Peyer's patch (tissue), 4 donors: Measurements from ENCODE around the gene C17orf78. TPM values are rescaled to one million over a fixed set of nuclear protein-coding genes. Genes with fewer than 3 reads are reported as not detected.
"Not testable (repeated sequence)": the region's sequence is repeated elsewhere in the genome, so short reads cannot be mapped to it uniquely, and the experiment has no call there.

Source experiments
- DNase-seq, 3 donors: peaks; one replicate each; pipeline ENCODE4 v3.0.0-alpha.2; 2017 to 2019
- H3K27ac ChIP-seq, 4 donors: fragments of 200-600 bp; sonication (generic); one replicate each; pipeline ENCODE4 v1.5.1; 2016 to 2019
- H3K27me3 ChIP-seq, 2 donors: fragments of 200-600 bp; sonication (generic); one replicate each; pipeline ENCODE4 v1.5.1; 2019
- H3K36me3 ChIP-seq, 3 donors: fragments of 200-600 bp; sonication (generic); one replicate each; pipeline ENCODE4 v1.5.1; 2016 to 2019
- H3K4me1 ChIP-seq, 4 donors: fragments of 200-600 bp; sonication (generic); one replicate each; pipeline ENCODE4 v1.5.1; 2016 to 2019
- H3K4me3 ChIP-seq, 4 donors: fragments of 200-600 bp; sonication (generic); 1 replicate in 3 of 4; 2 replicates in 1 of 4; pipeline ENCODE4 v1.5.1; 2016 to 2019; ENCODE audit warnings: mild to moderate bottlenecking in 1 of 4
- H3K9me3 ChIP-seq, 4 donors: fragments of 200-600 bp; sonication (generic); one replicate each; pipeline ENCODE4 v1.5.1; 2016 to 2019; ENCODE audit warnings: mild to moderate bottlenecking in 1 of 4
- CTCF ChIP-seq, 6 experiments: fragments of 450-650 bp in 4 of 6; fragments of 200-600 bp in 2 of 6; sonication (generic) in 1 of 6; IDR thresholded peaks; one replicate each; pipeline ENCODE4 v1.5.1; 2017 to 2019; ENCODE audit warnings: antibody characterized with exemption in 6 of 6, mild to moderate bottlenecking in 3 of 6, moderate library complexity in 1 of 6
- POLR2A ChIP-seq, 2 donors: fragments of 450-650 bp; IDR thresholded peaks; one replicate each; pipeline ENCODE4 v1.5.1; 2017; ENCODE audit warnings: antibody characterized with exemption in 2 of 2, mild to moderate bottlenecking in 2 of 2, moderate library complexity in 2 of 2
- total RNA-seq, 4 donors: library from RNA; depleted of rRNA; stranded (reverse); fragments of >200 nt; gene quantifications; one replicate each; pipeline ENCODE4 v1.1.0, GENCODE V29; 2016

C17orf78 gene
- total RNA-seq, 4 donors from 2014 or later = 5.0 to 105 (median 73.9) TPM

DNA sequence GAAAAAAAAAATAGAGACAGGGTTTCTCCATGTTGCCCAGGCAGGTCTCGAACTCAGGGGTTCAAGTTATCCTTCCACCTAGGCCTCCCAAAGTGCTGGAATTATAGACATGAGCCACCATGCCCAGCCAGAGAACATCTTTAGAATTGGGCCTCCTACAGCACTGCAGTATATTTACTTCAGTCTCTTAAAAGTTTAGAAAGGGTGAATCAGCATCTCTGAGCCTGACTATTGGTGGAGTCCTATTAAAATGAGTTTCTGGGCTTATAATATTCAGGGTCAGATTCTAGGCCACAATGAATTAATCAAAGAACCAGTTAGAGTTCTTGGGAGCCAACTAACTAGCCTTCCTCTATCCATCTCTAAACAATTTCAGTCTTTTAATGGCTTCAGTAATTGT is 53.7 kb downstream of the C17orf78 start:
- peaks cover 0 to 60% (median 0%) of the 10 kb centered on the region in 3 donors for H3K36me3 ChIP-seq
- no peaks in the 10 kb centered on the region for H3K27me3 ChIP-seq
- H3K27ac ChIP-seq = no peak overlapping the region
- no peak for TF ChIP-seq POLR2A (IDR thresholded peaks at IDR 0.05)
- no peak for TF ChIP-seq CTCF (IDR thresholded peaks at IDR 0.05)
- no peak for DNase-seq
- peaks cover 0 to 4% (median 0%) of the 10 kb centered on the region in 4 donors for H3K4me1 ChIP-seq
- H3K9me3 ChIP-seq = no peaks in the 10 kb centered on the region
- no peak overlapping the region for H3K4me3 ChIP-seq

DNA sequence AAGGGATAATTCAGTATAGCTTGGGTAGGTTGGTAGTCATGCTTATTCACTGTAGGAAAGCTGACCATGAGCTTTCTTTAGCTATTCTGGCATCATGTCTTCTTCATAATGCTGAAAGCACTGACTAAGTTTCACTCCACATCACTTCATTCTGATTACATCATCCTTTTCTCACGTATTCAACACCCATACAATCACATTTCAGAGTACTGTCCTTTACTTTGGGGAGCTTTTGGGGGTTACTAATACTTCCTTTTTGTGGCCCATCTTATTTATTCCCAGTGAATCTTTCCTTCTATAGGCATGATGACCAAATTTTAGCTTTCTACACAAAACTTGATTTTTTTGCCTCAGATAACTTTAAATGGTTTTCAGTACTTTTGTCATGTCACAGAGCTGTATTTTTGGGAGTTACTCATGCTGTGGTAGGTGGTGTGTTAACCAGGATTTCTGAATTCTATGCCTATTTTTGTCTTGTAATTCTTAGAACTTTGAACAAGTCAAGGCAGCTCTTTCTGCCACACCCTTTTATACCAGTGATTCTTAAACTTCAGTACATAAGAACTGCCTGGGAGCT is 54.4 kb downstream of the C17orf78 start:
- H3K9me3 ChIP-seq = no peaks in the 10 kb centered on the region
- H3K4me1 ChIP-seq = peaks cover 0 to 4% (median 0%) of the 10 kb centered on the region in 4 donors
- DNase-seq = no peak
- H3K27ac ChIP-seq = no peak overlapping the region
- H3K4me3 ChIP-seq = no peak overlapping the region
- H3K36me3 ChIP-seq = peaks cover 0 to 59% (median 0%) of the 10 kb centered on the region in 3 donors
- no peak for TF ChIP-seq CTCF (IDR thresholded peaks at IDR 0.05)
- TF ChIP-seq POLR2A (IDR thresholded peaks at IDR 0.05) = no peak
- no peaks in the 10 kb centered on the region for H3K27me3 ChIP-seq

DNA sequence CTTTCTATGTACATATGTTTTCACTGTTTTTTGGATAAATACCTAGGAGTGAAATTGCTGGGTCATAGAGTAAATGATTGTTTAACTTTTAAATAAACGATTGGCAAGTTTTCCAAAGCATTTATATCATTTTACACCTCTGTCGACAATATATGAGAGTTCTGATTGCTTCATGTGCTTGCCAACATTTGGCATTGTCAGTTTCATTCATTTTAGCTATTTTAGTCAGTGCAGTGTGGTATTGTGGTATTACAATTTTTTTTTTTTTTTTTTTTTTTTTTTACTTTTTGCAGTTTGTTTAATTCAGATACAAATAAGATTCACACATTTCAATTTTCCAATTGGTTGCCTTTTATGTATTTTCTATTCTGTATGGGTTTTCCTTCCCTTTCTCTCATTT is 56.9 kb downstream of the C17orf78 start:
- Histone ChIP-seq H3K27me3 (no peaks in the 10 kb centered on the region), H3K4me1 (peaks cover 0 to 4% (median 0%) of the 10 kb centered on the region in 4 donors), H3K9me3 (no peaks in the 10 kb centered on the region), H3K4me3 (no peak overlapping the region), H3K36me3 (peaks cover 0 to 46% (median 0%) of the 10 kb centered on the region in 3 donors), H3K27ac (no peak overlapping the region)
- TF ChIP-seq POLR2A (IDR thresholded peaks at IDR 0.05) (no peak), CTCF (IDR thresholded peaks at IDR 0.05) (no peak)
- DNase-seq = no peak

- Histone ChIP-seq H3K36me3 (peaks cover 0 to 70% (median 0%) of the 10 kb centered on the region in 3 donors), H3K4me1 (no peaks in the 10 kb centered on the region), H3K4me3 (no peak overlapping the region), H3K27me3 (no peaks in the 10 kb centered on the region), H3K27ac (no peak overlapping the region), H3K9me3 (no peaks in the 10 kb centered on the region)
- DNase-seq = no peak
- TF ChIP-seq POLR2A (IDR thresholded peaks at IDR 0.05) (no peak), CTCF (IDR thresholded peaks at IDR 0.05) (no peak)
These were observed 62.4 kb downstream of the C17orf78 start for GRCh38 chr17:37438141-37438540.

DNA sequence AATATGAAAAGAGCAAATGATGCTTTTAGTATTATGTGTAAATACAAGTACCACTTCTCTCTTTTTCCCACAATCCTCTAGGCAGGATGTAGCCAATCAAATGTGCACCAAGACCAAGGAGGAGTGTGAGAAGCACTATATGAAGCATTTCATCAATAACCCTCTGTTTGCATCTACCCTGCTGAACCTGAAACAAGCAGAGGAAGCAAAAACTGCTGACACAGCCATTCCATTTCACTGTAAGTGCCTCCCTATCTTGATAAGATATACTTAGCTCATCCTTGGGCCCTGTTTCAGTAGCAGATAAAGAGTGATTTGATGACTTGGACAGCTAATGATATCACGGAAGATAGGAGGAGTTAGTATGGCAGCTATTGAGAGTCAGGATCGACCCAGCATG is 64.6 kb downstream of the C17orf78 start:
- no peak overlapping the region for H3K27ac ChIP-seq
- no peaks in the 10 kb centered on the region for H3K4me1 ChIP-seq
- no peaks in the 10 kb centered on the region for H3K27me3 ChIP-seq
- no peak for DNase-seq
- TF ChIP-seq POLR2A (IDR thresholded peaks at IDR 0.05) = no peak
- no peak for TF ChIP-seq CTCF (IDR thresholded peaks at IDR 0.05)
- H3K36me3 ChIP-seq = peaks cover 0 to 76% (median 0%) of the 10 kb centered on the region in 3 donors
- H3K4me3 ChIP-seq = no peak overlapping the region
- no peaks in the 10 kb centered on the region for H3K9me3 ChIP-seq

DNA sequence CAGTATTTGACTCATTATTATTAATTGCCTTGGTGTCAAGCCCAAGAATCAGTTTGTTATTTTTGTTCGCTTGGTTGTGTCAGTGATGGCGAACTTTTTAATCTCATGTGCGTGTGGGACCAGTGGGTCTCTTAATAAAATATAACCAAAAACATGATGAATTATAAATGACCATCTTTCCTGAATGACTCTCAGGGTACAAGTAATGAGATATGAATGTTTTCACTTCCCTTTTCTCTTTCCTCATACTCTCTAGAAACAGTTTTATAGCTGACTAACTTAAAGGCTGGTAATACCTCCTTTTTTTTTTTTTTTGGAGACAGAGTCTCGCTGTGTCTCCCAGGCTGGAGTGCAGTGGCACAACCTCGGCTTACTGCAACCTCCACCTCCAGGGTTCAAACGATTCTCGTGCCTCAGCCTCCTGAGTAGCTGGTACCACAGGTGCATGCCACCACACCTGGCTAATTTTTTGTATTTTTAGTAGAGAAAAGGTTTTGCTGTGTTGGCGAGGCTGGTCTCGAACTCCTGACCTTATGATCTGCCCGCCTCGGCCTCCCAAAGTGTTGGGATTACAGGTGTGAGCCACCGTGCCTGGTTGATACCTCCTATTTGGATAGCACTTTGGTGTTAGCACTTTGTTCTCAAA is 65.7 kb downstream of the C17orf78 start:
- peaks cover 0 to 73% (median 0%) of the 10 kb centered on the region in 3 donors for H3K36me3 ChIP-seq
- H3K9me3 ChIP-seq, H3K4me1 ChIP-seq, H3K4me3 ChIP-seq, H3K27ac ChIP-seq, DNase-seq, H3K27me3 ChIP-seq: not testable (repeated sequence)
